IPS-15b (cell line): ENCODE results near the gene KNCN.

Experiments
- H3K27me3 ChIP-seq: one replicate; pipeline ENCODE4 v1.6.1; 2013; ENCODE audit warnings: low read length; ENCODE audit not compliant: control insufficient read depth, insufficient read depth
- H3K36me3 ChIP-seq: one replicate; pipeline ENCODE4 v1.6.1; 2013; ENCODE audit warnings: low read length; ENCODE audit not compliant: control insufficient read depth, insufficient read depth
- H3K4me1 ChIP-seq: one replicate; pipeline ENCODE4 v1.6.1; 2013; ENCODE audit warnings: mild to moderate bottlenecking, low read length; ENCODE audit not compliant: control insufficient read depth, insufficient read depth
- H3K4me3 ChIP-seq: one replicate; pipeline ENCODE4 v1.5.1; 2013; ENCODE audit warnings: low read depth, low read length
- H3K9ac ChIP-seq: one replicate; pipeline ENCODE4 v1.6.1; 2013; ENCODE audit warnings: low read depth, mild to moderate bottlenecking, low read length
- H3K9me3 ChIP-seq: one replicate; pipeline ENCODE4 v1.6.1; 2013; ENCODE audit warnings: mild to moderate bottlenecking, low read length; ENCODE audit not compliant: control insufficient read depth, insufficient read depth

Gene KNCN

DNA sequence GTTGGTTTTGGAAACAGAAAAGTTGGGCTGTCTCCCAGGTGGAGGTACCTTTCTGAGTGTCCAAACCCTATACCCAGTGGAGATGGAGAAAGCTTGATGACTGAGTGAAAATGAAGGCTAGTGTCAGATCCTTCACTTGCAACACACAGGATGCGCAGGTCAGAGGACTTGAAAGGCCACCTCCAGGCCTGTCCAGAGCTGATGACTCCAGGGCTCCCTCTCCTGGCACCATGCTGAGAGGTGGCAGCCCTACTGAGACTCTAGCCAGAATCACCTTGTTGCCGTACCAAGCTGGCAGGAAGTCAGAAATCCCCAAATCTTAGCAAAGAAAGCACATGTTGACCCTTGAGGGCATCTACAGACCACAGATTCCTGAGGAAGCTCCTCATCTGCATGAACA lies 16.4 kb downstream of the KNCN start:
- Histone ChIP-seq H3K4me1 (no peaks in the 10 kb centered on the region), H3K9me3 (no peaks in the 10 kb centered on the region), H3K4me3 (no peak overlapping the region), H3K9ac (no peak overlapping the region), H3K27me3 (peaks cover 94% of the 10 kb centered on the region), H3K36me3 (no peaks in the 10 kb centered on the region)

DNA sequence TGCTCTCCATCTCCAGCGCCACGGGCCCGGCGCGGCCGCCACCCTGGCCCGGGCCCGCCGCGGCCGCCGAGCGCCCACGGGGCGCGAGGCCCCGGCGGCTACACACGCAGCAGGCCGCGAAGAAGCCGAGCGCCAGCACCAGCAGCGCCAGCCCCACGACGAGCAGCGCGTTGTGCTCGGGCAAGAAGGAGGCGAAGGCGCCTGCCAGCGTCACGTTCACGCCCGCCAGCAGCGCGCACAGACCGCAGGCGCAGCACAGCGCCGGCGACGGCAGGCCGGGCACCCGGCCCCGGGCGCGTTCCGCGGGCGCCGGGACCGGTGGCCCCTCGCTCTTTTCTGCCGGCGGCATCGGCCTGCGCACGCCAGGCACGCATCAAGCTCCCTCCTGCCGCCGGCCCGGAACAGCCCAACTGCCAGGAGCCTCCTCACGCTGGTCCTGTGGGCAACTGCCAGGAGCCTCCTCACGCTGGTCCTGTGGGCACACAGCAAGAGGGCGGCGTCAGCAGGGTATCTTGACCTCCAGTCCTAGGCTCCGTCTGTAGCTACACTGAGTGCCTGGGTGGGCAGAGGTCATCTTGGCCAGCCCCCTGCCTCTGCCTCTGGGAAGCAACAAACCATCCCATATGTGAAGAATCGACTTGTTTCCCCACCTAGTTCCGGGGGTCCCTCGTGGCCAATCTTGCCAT lies 18.1 kb downstream of the KNCN start:
- peak overlapping the region; percentile 43 for H3K4me3 ChIP-seq
- no peaks in the 10 kb centered on the region for H3K36me3 ChIP-seq
- H3K27me3 ChIP-seq: peaks cover 95% of the 10 kb centered on the region
- no peaks in the 10 kb centered on the region for H3K9me3 ChIP-seq
- H3K9ac ChIP-seq: no peak overlapping the region
- no peaks in the 10 kb centered on the region for H3K4me1 ChIP-seq

DNA sequence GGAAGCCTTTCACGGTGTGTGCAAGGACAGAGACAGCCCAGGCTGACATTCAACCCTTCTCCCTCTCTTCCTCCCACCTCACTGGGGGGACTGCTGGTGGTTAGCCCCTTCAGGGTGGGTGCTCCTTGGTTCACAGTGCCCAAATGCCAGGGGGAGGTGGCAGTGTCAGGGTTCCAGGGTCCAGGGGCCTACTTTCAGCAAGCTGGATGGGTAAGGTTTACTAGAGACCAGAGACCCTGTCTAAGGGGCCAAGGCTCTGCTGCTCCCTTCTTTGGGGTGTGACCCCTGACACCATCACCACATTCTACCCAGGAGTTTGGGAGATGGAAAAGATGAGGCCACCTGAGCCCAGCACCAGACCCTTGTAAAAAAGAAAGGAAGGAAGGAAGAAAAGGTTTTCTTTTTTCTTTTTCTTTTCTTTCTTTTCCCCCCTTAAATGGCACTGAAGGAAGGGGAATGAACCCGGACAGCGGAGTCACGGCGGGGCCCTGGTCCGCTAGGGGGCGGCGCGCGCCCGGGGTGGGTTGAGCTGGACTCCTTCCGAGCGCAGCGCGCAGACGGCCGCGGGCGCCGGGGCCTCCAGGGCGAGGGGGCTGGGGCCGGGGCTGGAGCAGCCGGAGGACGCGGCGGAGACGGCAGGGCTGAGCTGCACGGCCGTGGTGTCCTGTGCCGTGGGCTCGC lies 18.8 kb downstream of the KNCN start:
- Histone ChIP-seq H3K27me3 (peaks cover 95% of the 10 kb centered on the region), H3K9ac (no peak overlapping the region), H3K4me3 (no peak overlapping the region), H3K9me3 (no peaks in the 10 kb centered on the region), H3K36me3 (no peaks in the 10 kb centered on the region), H3K4me1 (peaks cover 3% of the 10 kb centered on the region)

DNA sequence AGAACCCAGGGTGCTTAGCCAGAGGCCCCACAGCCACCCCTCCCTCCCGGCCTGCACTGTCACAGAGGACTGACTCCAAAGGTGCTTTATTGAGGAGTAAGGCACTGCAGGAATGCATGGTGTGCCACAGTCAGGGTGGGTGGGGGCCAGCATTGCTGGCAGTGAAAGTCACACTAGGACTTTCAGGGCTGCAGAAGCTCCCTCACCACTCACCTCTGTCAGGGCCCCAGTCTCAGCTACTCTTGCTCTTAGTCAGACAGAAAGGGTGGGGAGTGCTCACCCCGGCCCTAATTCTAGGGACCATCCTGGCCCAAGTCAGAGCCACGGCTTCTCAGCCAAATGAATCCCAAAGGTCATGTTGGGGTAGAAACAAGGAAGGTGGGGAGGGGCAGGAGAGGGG lies 19.4 kb downstream of the KNCN start:
- H3K27me3 ChIP-seq: peaks cover 95% of the 10 kb centered on the region
- peaks cover 8% of the 10 kb centered on the region for H3K4me1 ChIP-seq
- H3K9ac ChIP-seq: no peak overlapping the region
- no peaks in the 10 kb centered on the region for H3K36me3 ChIP-seq
- peak overlapping the region; percentile 18 for H3K4me3 ChIP-seq
- no peaks in the 10 kb centered on the region for H3K9me3 ChIP-seq

DNA sequence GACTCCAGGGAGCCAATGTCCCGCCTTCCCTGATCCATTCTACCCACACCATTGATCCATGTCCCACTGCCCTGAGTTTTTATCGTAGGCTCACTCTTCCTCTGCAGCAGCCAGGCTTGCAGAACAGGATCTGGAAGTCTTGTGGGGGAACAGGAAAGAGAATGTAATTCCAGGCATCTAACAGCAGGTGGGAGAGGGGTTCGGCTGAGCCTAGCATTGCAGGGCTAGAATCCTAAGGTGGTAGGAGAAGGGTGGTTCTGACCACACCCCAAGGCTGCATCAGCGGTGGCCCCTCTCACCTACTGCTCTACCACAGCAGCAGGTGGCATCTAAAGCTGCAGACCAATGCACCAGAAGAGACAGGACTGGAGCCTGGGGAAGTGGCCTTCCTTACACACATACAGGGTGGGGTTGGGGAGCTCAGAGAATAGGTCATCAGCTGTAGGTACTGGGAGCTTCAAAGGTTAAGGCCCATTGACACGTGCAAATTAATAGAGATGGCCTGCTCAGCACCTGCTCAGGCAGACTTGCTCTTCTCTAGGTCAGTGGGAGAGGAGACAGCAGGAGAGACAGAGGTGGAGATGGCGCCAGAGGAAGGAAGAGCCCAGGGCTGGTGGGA lies 20.5 kb downstream of the KNCN start:
- Histone ChIP-seq H3K9me3 (no peaks in the 10 kb centered on the region), H3K4me3 (no peak overlapping the region), H3K4me1 (peaks cover 11% of the 10 kb centered on the region), H3K9ac (no peak overlapping the region), H3K27me3 (peaks cover 96% of the 10 kb centered on the region), H3K36me3 (no peaks in the 10 kb centered on the region)

DNA sequence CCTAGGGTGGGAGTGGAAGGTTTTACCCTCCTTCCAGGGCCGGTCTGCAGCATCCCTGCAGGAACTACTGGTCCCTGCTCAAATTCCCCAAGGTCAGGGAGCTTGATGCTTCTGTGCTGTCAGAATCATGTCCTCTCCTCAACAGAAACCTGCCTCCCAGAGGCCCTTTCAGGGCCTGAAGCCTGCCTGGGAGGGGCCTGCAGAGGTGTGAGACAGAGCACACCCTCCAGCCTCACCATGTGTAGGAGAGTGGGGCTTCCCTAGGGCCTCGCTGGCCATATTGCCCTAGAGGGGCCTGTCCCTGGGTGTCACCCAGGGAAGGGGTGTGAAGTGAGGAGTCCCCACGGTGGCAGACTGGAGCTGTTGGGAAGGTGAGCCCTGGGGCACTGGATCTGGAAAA lies 21.1 kb downstream of the KNCN start:
- peaks cover 96% of the 10 kb centered on the region for H3K27me3 ChIP-seq

DNA sequence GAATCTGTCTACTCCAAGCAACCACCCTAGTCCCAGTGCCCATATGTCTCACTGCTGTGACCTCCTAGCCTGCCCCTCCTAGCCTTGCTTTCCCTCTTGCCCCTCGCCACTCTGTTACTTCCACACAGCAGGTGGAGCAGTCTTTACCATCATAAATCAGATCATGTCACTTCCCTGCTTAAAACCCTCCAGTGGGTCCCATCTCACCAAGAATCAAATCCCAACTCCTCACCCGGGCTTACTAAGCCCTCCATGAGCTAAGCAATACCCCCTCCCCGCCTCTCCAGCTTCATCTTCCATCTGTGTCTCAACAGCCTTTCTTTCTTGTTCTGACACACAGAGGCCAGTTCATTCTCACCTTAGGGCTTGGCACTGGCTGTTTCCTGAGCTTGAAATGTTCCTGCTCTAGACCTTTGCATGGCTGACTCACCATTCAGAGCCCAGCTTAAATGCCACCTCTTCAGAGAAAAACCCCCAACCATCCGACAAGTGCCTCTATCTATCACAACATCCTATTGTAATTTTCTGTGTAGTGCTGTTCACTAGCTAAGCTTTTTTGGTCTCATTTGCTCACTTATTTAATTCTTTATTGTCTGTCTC lies 22.3 kb downstream of the KNCN start:
- H3K27me3 ChIP-seq: peaks cover 96% of the 10 kb centered on the region

More for the DNA sequence above, 21.1 kb downstream of the KNCN start:
- H3K4me1 ChIP-seq: peaks cover 17% of the 10 kb centered on the region
- H3K9me3 ChIP-seq: no peaks in the 10 kb centered on the region
- no peak overlapping the region for H3K9ac ChIP-seq
- H3K36me3 ChIP-seq: no peaks in the 10 kb centered on the region
- no peak overlapping the region for H3K4me3 ChIP-seq

DNA sequence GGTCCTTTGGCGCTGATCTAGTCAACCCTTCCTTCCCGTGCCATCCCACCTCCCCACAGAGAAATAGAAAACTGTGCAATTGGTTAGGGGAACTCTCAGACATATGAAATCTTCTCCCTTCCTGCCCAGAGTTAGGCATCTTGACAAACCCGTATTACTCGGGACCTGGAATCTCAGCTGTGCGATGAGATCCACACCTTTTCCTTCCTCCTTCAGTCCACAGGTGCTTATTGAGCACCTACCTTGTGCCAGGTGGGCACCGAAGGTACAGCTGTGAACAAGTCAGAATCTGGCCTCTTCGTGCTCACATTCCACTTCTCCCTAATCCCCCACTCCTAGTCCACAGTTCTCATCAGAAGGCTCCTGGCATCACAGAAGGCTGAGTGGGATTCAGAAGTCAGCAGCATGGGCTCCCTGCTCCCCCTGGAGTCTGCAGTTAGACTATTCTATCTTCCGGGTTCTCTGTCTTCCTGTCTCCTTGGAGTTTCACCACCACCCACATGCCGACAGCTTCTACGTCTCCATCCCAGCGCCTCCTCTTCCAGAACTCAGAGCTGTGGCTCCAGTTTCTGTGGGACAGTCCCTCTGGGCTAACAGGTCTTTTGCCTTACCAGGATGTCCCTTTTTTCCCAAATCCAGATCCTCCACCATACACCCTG lies 23.0 kb downstream of the KNCN start:
- H3K36me3 ChIP-seq: no peaks in the 10 kb centered on the region
- peaks cover 22% of the 10 kb centered on the region for H3K4me1 ChIP-seq
- no peak overlapping the region for H3K4me3 ChIP-seq
- H3K27me3 ChIP-seq: peaks cover 96% of the 10 kb centered on the region
- H3K9me3 ChIP-seq: no peaks in the 10 kb centered on the region
- H3K9ac ChIP-seq: no peak overlapping the region

More for the DNA sequence above, 22.3 kb downstream of the KNCN start:
- Histone ChIP-seq H3K4me1 (peaks cover 22% of the 10 kb centered on the region), H3K4me3 (no peak overlapping the region), H3K36me3 (no peaks in the 10 kb centered on the region), H3K9ac (no peak overlapping the region), H3K9me3 (no peaks in the 10 kb centered on the region)

DNA sequence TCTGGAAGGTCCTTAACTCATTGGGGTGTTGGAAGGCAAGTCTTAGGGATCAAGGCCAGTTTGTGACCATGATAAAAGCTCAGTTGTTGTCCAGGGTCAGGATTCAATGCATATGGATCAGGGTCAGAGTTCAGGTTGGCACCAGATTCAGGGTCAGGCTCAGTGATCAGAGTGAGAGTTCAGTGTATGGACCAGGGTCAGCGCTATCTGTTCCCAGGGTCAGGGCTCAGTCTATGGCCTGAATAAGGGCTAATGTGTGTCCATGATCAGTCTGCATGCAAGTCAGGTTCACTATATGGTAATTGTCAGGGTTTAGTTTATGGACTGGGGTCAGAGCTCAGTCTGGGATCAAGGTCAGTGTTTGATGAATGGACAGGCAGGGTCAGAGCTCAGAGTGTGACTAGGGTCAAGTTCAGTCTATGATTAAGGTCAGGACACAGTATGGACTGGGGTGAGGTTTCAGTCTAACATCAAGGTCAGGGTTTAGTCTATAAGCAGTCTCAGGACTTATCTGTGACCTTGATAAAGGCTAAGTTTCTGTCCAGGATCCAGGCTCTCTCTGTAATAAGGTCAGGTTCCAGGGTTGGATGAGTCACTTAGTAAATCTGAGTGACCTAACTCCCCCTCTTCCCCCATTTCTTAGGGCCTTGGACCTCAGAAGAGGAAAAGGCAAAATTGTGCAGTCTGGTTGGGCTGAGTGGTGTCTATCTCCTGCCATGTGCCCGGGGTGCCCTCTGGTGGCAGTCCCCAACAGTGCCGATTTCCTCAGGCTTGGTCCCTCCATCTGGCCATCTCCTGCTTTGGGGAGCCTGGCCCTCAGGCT lies 23.8 kb downstream of the KNCN start:
- H3K9ac ChIP-seq: no peak overlapping the region
- peaks cover 98% of the 10 kb centered on the region for H3K27me3 ChIP-seq
- H3K4me3 ChIP-seq: peak overlapping the region; percentile 23
- no peaks in the 10 kb centered on the region for H3K9me3 ChIP-seq
- no peaks in the 10 kb centered on the region for H3K36me3 ChIP-seq
- peaks cover 27% of the 10 kb centered on the region for H3K4me1 ChIP-seq

DNA sequence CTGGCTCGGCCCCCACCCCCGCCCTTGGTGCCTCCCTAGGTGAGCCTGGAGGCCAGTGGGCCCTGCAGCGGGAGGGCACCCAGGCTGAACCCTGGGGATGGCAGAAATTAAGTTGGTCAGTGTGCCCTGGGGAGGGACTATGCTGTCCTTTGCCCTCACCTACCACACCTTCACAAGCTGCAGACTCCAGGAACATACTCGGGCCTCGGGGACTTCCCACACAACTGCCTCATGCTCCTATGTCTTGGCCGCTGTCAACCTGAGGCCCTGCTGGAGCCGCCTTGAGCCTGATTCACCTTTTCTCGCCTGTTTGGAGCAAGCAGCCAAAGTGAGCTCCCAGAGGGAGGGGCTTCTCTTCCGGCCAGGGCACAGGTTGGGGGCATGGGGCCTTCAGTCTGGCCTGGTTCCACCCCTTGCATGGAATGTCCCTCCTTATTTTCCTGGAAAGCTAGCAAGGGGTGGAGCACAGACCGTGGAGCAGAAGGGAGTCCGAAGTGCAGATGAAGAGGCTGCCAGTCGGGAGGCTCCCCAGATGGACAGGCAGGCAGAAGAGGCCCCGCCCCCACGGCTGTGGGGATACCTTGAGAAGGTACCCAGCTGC lies 24.7 kb downstream of the KNCN start:
- peaks cover 98% of the 10 kb centered on the region for H3K27me3 ChIP-seq
- H3K9ac ChIP-seq: no peak overlapping the region
- no peaks in the 10 kb centered on the region for H3K9me3 ChIP-seq
- no peaks in the 10 kb centered on the region for H3K36me3 ChIP-seq
- H3K4me3 ChIP-seq: peak overlapping the region; percentile 23
- peaks cover 33% of the 10 kb centered on the region for H3K4me1 ChIP-seq
